HCT116 (cell line): ENCODE results near the gene DGCR6L.
"Not testable (repeated sequence)": the region's sequence is repeated elsewhere in the genome, so short reads cannot be mapped to it uniquely, and the experiment has no call there.

ENCODE experiments used
- EZH2phosphoT487 ChIP-seq: fragments of 200-600 bp; IDR thresholded peaks from 2 replicates; pipeline ENCODE4 v1.6.1; 2018; ENCODE audit warnings: antibody characterized with exemption, borderline replicate concordance
- POLR2A ChIP-seq: IDR thresholded peaks from 2 replicates; pipeline ENCODE4 v1.7.0; 2011; ENCODE audit warnings: borderline replicate concordance; ENCODE audit not compliant: insufficient read depth, insufficient read length; ENCODE audit errors: extremely low read depth
- POLR2AphosphoS5 ChIP-seq: IDR thresholded peaks from 2 replicates; pipeline ENCODE4 v1.6.1; 2011; ENCODE audit warnings: mild to moderate bottlenecking, low read depth, low read length, moderate library complexity
- YY1 ChIP-seq: IDR thresholded peaks from 2 replicates; pipeline ENCODE4 v1.6.1; 2011; ENCODE audit warnings: low read length, low read depth, moderate library complexity, mild to moderate bottlenecking; ENCODE audit not compliant: insufficient replicate concordance; ENCODE audit errors: extremely low read depth
- TF ChIP-seq, protein P1 (sequence below), 3 experiments: fragments of 200-600 bp in 1 of 3; sonication (generic) in 1 of 3; IDR thresholded peaks in 2 of 3; conservative IDR thresholded peaks in 1 of 3; 2 replicates each; pipeline ENCODE4 v1.5.1; 2012 to 2017; ENCODE audit warnings: low read depth in 2 of 3, low read length in 2 of 3, antibody characterized with exemption in 1 of 3, borderline replicate concordance in 1 of 3, control low read depth in 1 of 3, mild to moderate bottlenecking in 1 of 3, mixed read lengths in 1 of 3, mixed run types in 1 of 3, moderate library complexity in 1 of 3; ENCODE audit not compliant: insufficient read depth in 1 of 3

DNA sequence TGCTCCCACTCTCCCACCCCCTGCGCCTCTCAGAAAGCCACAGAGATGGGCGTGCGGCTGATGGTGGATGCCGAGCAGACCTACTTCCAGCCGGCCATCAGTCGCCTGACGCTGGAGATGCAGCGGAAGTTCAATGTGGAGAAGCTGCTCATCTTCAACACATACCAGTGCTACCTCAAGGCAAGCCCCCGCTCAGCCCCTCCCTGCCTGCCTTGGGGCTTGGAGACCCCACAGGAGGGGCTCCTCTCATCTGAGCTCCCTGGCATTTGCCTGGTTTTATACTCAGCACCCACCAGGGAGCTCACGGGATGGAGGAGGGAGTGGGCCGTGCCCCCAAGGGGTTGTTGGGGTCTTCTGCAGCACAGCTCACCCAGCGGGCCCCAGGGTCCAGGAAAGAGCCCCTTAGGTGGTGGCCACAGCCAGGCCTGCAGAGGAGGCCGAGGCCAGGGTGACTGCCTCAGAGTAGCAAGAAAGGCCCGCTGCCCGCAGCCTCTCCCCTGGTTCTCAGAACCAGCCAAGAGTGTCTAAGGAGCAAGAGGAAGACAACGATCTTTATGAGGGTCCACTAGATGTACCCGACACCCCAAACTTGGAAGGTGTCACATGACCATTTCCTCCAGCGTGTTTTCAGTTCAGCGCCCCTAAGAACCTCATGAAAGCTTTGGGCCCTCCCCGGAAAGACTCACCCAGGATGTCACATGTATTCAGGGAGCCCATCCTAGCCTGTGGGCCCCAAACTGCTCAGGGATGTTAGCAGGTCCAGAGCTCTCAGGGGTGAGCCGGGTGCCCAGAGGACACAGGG lies 13.0 kb downstream of the DGCR6L start:
- TF ChIP-seq, protein P1, sequence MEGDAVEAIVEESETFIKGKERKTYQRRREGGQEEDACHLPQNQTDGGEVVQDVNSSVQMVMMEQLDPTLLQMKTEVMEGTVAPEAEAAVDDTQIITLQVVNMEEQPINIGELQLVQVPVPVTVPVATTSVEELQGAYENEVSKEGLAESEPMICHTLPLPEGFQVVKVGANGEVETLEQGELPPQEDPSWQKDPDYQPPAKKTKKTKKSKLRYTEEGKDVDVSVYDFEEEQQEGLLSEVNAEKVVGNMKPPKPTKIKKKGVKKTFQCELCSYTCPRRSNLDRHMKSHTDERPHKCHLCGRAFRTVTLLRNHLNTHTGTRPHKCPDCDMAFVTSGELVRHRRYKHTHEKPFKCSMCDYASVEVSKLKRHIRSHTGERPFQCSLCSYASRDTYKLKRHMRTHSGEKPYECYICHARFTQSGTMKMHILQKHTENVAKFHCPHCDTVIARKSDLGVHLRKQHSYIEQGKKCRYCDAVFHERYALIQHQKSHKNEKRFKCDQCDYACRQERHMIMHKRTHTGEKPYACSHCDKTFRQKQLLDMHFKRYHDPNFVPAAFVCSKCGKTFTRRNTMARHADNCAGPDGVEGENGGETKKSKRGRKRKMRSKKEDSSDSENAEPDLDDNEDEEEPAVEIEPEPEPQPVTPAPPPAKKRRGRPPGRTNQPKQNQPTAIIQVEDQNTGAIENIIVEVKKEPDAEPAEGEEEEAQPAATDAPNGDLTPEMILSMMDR (IDR thresholded peaks at IDR 0.05 in 2 of 3, conservative IDR thresholded peaks at IDR 0.05 in 1 of 3; ENCODE audit: borderline replicate concordance in 1 of 3, insufficient read depth in 1 of 3, low read depth in 2 of 3, low read length in 2 of 3), result not testable (repeated sequence)
- not testable (repeated sequence) for TF ChIP-seq EZH2phosphoT487, YY1, POLR2AphosphoS5, POLR2A
